GM23338 (cell line): Measurements from ENCODE around the gene STXBP2.

Experiments
- EZH2 ChIP-seq: fragments of 200-600 bp; sonication (generic); IDR thresholded peaks from one replicate; pipeline ENCODE4 v1.8.0; 2017; ENCODE audit warnings: antibody characterized with exemption, mild to moderate bottlenecking, low read depth; ENCODE audit not compliant: unreplicated experiment
- POLR2AphosphoS5 ChIP-seq: IDR thresholded peaks from 2 replicates; pipeline ENCODE4 v1.6.1; 2016; ENCODE audit warnings: antibody characterized with exemption, low read depth
- TF ChIP-seq, protein P1 (sequence below), 2 experiments: fragments of 200-600 bp in 1 of 2; sonication (generic) in 1 of 2; conservative IDR thresholded peaks; 2 replicates each; pipeline versions ENCODE4 v1.5.1 to v1.6.1; 2016 to 2017; ENCODE audit warnings: antibody characterized with exemption in 2 of 2, low read depth in 2 of 2, mild to moderate bottlenecking in 2 of 2, moderate library complexity in 1 of 2

DNA sequence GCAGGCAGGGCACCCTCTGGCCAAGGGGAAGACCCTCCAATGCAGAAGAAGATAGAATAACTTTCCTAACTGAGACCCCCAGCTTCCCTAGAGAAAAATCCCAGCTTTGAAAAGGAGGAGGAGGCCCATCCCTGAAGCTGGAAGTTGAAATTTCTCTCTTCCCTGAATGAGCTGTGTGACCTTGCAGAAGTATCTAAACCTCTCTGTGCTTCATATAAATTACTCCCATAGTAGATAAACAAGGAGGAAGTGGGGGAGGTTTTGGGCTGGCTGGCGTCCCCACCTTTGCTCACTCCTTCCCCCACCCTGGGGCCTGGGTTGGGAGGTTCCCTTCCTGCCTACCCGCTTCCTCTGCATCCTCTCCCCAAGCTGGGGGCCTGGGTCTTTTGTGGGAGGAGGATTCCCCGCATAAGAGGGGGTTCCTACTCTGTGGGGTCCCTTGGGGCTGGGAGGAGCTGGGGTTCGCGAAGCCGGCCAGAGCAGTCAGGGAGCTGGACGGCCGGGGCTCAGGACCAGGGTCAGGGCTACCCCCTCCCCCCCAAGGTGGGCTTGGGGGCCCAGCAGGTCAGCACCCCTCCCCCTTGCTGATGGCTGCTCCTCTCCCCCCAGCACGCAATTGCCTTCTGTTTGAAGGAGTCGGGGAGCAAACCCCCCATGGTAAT lies 29.6 kb upstream of the STXBP2 start:
- TF ChIP-seq, protein P1, sequence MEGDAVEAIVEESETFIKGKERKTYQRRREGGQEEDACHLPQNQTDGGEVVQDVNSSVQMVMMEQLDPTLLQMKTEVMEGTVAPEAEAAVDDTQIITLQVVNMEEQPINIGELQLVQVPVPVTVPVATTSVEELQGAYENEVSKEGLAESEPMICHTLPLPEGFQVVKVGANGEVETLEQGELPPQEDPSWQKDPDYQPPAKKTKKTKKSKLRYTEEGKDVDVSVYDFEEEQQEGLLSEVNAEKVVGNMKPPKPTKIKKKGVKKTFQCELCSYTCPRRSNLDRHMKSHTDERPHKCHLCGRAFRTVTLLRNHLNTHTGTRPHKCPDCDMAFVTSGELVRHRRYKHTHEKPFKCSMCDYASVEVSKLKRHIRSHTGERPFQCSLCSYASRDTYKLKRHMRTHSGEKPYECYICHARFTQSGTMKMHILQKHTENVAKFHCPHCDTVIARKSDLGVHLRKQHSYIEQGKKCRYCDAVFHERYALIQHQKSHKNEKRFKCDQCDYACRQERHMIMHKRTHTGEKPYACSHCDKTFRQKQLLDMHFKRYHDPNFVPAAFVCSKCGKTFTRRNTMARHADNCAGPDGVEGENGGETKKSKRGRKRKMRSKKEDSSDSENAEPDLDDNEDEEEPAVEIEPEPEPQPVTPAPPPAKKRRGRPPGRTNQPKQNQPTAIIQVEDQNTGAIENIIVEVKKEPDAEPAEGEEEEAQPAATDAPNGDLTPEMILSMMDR (conservative IDR thresholded peaks at IDR 0.05; ENCODE audit: low read depth in 2 of 2): no peak
- TF ChIP-seq POLR2AphosphoS5 (no peak), EZH2 (no peak)
